RWPE2 (cell line): ENCODE results near the gene ZDHHC22.

Experiments used
- ATAC-seq: fragments of 200-7000 bp; cut with Tn5 transposase; 3 replicates; pipeline ENCODE4 v1.9.1; 2021; ENCODE audit warnings: low read depth
- DNase-seq: peaks from one replicate; pipeline ENCODE4 v3.0.0-alpha.2; 2020; ENCODE audit warnings: low spot score
- H3K27ac ChIP-seq: fragments of 450-650 bp; 2 replicates; pipeline ENCODE4 v1.5.1; 2017; ENCODE audit warnings: mild to moderate bottlenecking; ENCODE audit not compliant: poor library complexity, severe bottlenecking
- H3K27me3 ChIP-seq: fragments of 250-450 bp; sonication (Bioruptor Pico); 2 replicates; pipeline ENCODE4 v1.5.1; 2021; ENCODE audit warnings: mild to moderate bottlenecking, moderate library complexity; ENCODE audit not compliant: insufficient read depth, poor library complexity, severe bottlenecking
- H3K36me3 ChIP-seq: fragments of 250-450 bp; sonication (Bioruptor Pico); 2 replicates; pipeline ENCODE4 v1.5.1; 2020; ENCODE audit warnings: low read depth, mild to moderate bottlenecking, moderate library complexity
- H3K4me1 ChIP-seq: fragments of 250-450 bp; sonication (Bioruptor Pico); 2 replicates; pipeline ENCODE4 v1.5.1; 2021; ENCODE audit warnings: mild to moderate bottlenecking, moderate library complexity; ENCODE audit not compliant: insufficient read depth, poor library complexity, severe bottlenecking
- H3K4me3 ChIP-seq: fragments of 250-450 bp; sonication (Bioruptor Pico); 2 replicates; pipeline ENCODE4 v1.5.1; 2021; ENCODE audit warnings: mild to moderate bottlenecking, moderate library complexity; ENCODE audit not compliant: severe bottlenecking
- H3K9me3 ChIP-seq: fragments of 250-450 bp; sonication (Bioruptor Pico); 2 replicates; pipeline ENCODE4 v1.5.1; 2021; ENCODE audit warnings: mild to moderate bottlenecking, moderate library complexity; ENCODE audit not compliant: severe bottlenecking
- TF ChIP-seq, protein P1 (sequence below): fragments of 450-650 bp; IDR thresholded peaks from one replicate; pipeline ENCODE4 v1.5.1; 2017; ENCODE audit warnings: mild to moderate bottlenecking, moderate library complexity; ENCODE audit not compliant: poor library complexity, severe bottlenecking

The ZDHHC22 gene

DNA sequence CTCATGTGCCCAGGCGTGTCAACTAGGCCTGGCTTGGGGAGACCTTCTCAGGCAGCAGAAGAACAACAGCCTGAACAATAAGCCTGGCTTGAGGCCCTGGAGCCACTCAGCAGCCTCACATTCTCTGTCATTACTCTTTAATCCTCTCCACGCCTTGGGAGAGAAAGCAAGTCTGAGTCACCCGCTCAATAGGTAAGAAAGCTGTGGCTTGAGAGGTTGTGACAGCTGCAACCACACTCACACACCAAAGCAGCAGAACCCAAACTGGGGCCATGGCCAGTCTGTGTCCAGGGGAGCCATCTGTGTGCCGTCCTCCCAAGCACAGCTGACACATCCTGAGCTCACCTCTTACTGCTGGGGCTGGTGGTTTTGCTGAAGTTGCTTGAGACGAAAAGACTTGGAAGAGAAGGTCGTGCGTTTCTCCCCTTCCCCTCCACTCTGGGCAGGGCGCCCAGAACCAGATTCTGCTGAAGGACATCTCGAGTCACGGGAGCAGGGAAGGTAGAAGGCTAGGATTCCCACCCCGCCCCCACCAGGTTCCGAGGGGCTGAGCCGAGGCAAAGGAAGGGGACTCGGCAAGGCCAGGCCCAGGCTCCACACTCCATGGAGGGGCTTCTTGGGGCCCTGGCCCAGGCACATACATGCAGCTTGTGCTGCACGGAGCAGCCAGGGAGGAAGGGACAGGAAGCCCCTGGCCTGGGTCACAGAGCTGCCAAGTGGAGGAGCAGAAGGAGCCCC is 45.5 kb upstream of the ZDHHC22 start:
- ATAC-seq: peak; percentile 77
- Histone ChIP-seq H3K9me3 (no peaks in the 10 kb centered on the region), H3K27ac (no peak overlapping the region), H3K4me1 (peaks cover 9% of the 10 kb centered on the region), H3K27me3 (no peaks in the 10 kb centered on the region), H3K36me3 (no peaks in the 10 kb centered on the region), H3K4me3 (no peak overlapping the region)
- DNase-seq: no peak
- TF ChIP-seq, protein P1, sequence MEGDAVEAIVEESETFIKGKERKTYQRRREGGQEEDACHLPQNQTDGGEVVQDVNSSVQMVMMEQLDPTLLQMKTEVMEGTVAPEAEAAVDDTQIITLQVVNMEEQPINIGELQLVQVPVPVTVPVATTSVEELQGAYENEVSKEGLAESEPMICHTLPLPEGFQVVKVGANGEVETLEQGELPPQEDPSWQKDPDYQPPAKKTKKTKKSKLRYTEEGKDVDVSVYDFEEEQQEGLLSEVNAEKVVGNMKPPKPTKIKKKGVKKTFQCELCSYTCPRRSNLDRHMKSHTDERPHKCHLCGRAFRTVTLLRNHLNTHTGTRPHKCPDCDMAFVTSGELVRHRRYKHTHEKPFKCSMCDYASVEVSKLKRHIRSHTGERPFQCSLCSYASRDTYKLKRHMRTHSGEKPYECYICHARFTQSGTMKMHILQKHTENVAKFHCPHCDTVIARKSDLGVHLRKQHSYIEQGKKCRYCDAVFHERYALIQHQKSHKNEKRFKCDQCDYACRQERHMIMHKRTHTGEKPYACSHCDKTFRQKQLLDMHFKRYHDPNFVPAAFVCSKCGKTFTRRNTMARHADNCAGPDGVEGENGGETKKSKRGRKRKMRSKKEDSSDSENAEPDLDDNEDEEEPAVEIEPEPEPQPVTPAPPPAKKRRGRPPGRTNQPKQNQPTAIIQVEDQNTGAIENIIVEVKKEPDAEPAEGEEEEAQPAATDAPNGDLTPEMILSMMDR: no peak

DNA sequence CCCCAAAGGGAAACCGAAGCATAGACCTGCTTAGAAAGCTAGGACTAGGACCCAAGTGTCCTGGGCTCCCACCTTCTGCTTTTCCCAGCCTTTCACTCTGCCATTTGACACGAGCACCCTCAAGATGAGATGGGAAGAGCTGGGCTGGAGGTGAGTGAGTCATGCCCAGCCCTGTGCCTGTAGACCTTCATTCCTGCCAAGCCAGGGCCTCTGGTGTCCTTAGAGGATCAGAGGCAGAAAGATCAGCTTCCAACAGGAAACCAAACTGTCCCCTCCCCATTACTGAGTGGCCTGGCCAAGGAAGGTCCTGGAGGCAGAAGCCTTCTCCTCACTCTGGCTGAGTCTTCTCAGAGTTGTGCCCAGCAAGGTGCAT is 43.5 kb upstream of the ZDHHC22 start:
- DNase-seq: no peak
- TF ChIP-seq, protein P1: no peak
- no peak overlapping the region for H3K27ac ChIP-seq

DNA sequence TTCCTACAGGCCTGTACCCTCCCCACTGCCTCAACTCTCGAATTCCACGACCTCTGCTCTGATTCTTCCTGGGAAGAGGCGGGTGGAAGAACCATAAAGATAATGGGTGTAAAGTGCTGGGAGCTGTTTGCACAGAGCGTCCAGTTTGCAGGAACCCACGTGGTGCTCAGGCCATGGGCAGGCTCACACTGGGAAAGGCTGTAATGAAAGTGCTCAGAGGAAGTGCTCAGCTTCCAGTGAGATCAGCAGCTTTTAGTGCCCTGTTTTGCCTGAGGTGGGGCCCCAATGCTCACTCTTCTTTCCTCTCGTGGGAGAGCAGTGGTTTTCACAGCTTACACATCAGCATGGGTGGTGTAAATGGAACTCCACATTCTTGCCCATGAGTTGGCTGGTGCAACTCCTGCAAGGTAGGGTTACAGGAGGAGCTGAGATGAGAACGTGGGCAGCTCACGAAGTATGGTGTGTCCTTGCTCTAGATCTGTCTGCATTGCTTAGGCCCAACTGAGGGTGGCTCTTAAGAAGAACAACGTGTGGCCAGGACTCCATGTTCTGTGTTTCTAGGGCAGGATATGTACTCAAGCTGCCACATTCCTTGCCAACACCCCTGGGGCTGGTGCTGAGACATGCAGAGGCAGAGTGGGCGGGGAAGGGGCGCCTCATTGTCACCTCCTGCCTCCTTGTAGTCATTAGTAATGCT is 43.0 kb upstream of the ZDHHC22 start:
- no peaks in the 10 kb centered on the region for H3K27me3 ChIP-seq
- DNase-seq: no peak
- TF ChIP-seq, protein P1: no peak
- H3K27ac ChIP-seq: no peak overlapping the region
- H3K4me3 ChIP-seq: no peak overlapping the region
- no peak for ATAC-seq
- H3K4me1 ChIP-seq: peaks cover 9% of the 10 kb centered on the region
- H3K9me3 ChIP-seq: no peaks in the 10 kb centered on the region
- no peaks in the 10 kb centered on the region for H3K36me3 ChIP-seq

More for the DNA sequence above, 43.5 kb upstream of the ZDHHC22 start:
- ATAC-seq: no peak
- H3K27me3 ChIP-seq: no peaks in the 10 kb centered on the region
- H3K4me1 ChIP-seq: peaks cover 9% of the 10 kb centered on the region
- no peak overlapping the region for H3K4me3 ChIP-seq
- no peaks in the 10 kb centered on the region for H3K36me3 ChIP-seq
- H3K9me3 ChIP-seq: no peaks in the 10 kb centered on the region

DNA sequence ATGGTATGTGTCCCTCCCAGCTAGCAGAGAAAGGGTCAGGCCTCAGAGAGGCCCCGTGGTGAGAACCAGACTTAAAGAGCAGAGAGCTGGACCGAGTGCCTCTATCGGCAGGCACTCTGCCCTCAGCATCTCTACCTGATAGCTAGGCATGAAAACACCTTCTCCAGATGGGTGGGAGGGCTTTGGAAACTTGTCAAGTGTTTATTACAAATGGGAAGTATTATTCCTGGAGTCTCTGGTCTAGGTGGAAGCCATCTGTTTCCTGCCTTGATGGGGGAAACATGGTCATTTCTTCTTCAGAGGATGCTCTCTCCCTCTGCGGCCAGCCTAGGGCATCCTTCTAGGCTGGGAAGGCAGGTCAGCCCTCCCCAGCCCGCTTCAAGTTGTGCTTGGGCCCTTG is 42.3 kb upstream of the ZDHHC22 start:
- H3K27ac ChIP-seq: no peak overlapping the region
- ATAC-seq: no peak
- H3K9me3 ChIP-seq: no peaks in the 10 kb centered on the region
- H3K4me1 ChIP-seq: peaks cover 9% of the 10 kb centered on the region
- TF ChIP-seq, protein P1: no peak
- no peak overlapping the region for H3K4me3 ChIP-seq
- no peaks in the 10 kb centered on the region for H3K27me3 ChIP-seq
- no peak for DNase-seq
- no peaks in the 10 kb centered on the region for H3K36me3 ChIP-seq
